Omental fat pad (tissue), 4 donors: ENCODE results near the gene TRUB1. TPM values are rescaled to one million over a fixed set of nuclear protein-coding genes. Genes with fewer than 3 reads are reported as not detected.
"Not testable (repeated sequence)": the region's sequence is repeated elsewhere in the genome, so short reads cannot be mapped to it uniquely, and the experiment has no call there.

Experiments
- ATAC-seq: fragments of 150-250 bp; one replicate; pipeline ENCODE4 v1.9.1; 2016; ENCODE audit warnings: mild to moderate bottlenecking, moderate library complexity; ENCODE audit not compliant: low FRiP score
- DNase-seq: peaks from one replicate; pipeline ENCODE4 v3.0.0-alpha.2; 2019; ENCODE audit warnings: low spot score
- CTCF ChIP-seq, 3 donors: fragments of 450-650 bp; IDR thresholded peaks; one replicate each; pipeline ENCODE4 v1.5.1; 2016 to 2017; ENCODE audit warnings: antibody characterized with exemption in 3 of 3, mild to moderate bottlenecking in 3 of 3, moderate library complexity in 2 of 3
- total RNA-seq, 4 donors: library from RNA; depleted of rRNA; stranded (reverse); fragments of >200 nt; gene quantifications; one replicate each; pipeline ENCODE4 v1.1.0, GENCODE V29; 2016

Gene TRUB1
- total RNA-seq, 4 donors from 2014 or later, result 10.2 to 15.4 (median 12.7) TPM

GRCh38 chr10:114932225-114932624 lies 5.8 kb upstream of the TRUB1 start:
- ATAC-seq (no peak), DNase-seq (no peak)
- TF ChIP-seq CTCF (IDR thresholded peaks at IDR 0.05), result no peak

GRCh38 chr10:114932945-114933344 lies 5.0 kb upstream of the TRUB1 start:
- ATAC-seq (no peak), DNase-seq (no peak)
- no peak for TF ChIP-seq CTCF (IDR thresholded peaks at IDR 0.05)

- no peak for TF ChIP-seq CTCF (IDR thresholded peaks at IDR 0.05)
- no peak for DNase-seq
- ATAC-seq, result no peak
Measured at GRCh38 chr10:114933588-114933987, 4.4 kb upstream of the TRUB1 start.

- not testable (repeated sequence) for DNase-seq, ATAC-seq
Measured at GRCh38 chr10:114933995-114934394, 4.0 kb upstream of the TRUB1 start.

GRCh38 chr10:114938856-114939193 lies 830 bp downstream of the TRUB1 start:
- no peak for TF ChIP-seq CTCF (IDR thresholded peaks at IDR 0.05)
- DNase-seq (no peak), ATAC-seq (no peak)

GRCh38 chr10:114940735-114941134 lies 2.7 kb downstream of the TRUB1 start:
- ATAC-seq (no peak), DNase-seq (no peak)
- no peak for TF ChIP-seq CTCF (IDR thresholded peaks at IDR 0.05)

GRCh38 chr10:114943000-114943399 lies 5.0 kb downstream of the TRUB1 start:
- ATAC-seq (no peak), DNase-seq (no peak)
- no peak for TF ChIP-seq CTCF (IDR thresholded peaks at IDR 0.05)

GRCh38 chr10:114953047-114953446 lies 15.1 kb downstream of the TRUB1 start:
- DNase-seq (no peak), ATAC-seq (no peak)

More at GRCh38 chr10:114953047-114953446, 15.1 kb downstream of the TRUB1 start:
- no peak for TF ChIP-seq CTCF (IDR thresholded peaks at IDR 0.05)
